GM12878 (cell line): ENCODE results near the gene MMP24. TPM values are rescaled to one million over a fixed set of nuclear protein-coding genes. Genes with fewer than 3 reads are reported as not detected.

Experiments used
- ATAC-seq: fragments of 200-7000 bp; cut with Tn5 transposase; 3 replicates; pipeline ENCODE4 v1.9.1; 2020; ENCODE audit warnings: mild to moderate bottlenecking, moderate library complexity
- BruUV-seq: library from RNA; stranded (reverse); fragments of 400-500 nt; replicated peaks from 2 replicates; lab custom pipeline; 2021; lab: Mats Ljungman, UMichigan
- CTCF ChIA-PET: fragments of 300-600 bp; sonication (Branson Sonifier 250); formaldehyde crosslinking; extraction: SDS; loops from one replicate; lab custom pipeline; 2021; ENCODE audit warnings: inconsistent platforms; lab: Yijun Ruan, JAX
- POLR2A ChIA-PET: fragments of 350-600 bp; formaldehyde crosslinking; extraction: SDS; loops from one replicate; lab custom pipeline; 2021; ENCODE audit warnings: inconsistent platforms; lab: Charles Lee
- RAD21 ChIA-PET: fragments of 300-600 bp; sonication (Branson Sonifier 250); formaldehyde crosslinking; loops from one replicate; lab custom pipeline; 2023; ENCODE audit warnings: antibody characterized with exemption; ENCODE audit not compliant: unreplicated experiment; lab: Charles Lee
- SMC1A ChIA-PET: fragments of 300-600 bp; sonication (Branson Sonifier 250); formaldehyde crosslinking; loops from one replicate; lab custom pipeline; 2023; ENCODE audit not compliant: unreplicated experiment, uncharacterized antibody; lab: Charles Lee
- DNase-seq: peaks from one replicate; pipeline ENCODE4 v3.0.0-alpha.2; 2011; ENCODE audit warnings: low read depth, low spot score
- FAIRE-seq: peaks from 3 replicates; lab custom pipeline; 2011; peaks lifted over from hg19 to GRCh38; lab: Jason Lieb, UNC
- H2AFZ ChIP-seq: 2 replicates; pipeline ENCODE4 v1.6.0; 2011; ENCODE audit warnings: low read depth, low read length, control low read depth; ENCODE audit not compliant: control insufficient read depth
- H3K27ac ChIP-seq: 2 replicates; pipeline ENCODE4 v1.5.1; 2011; ENCODE audit warnings: control low read depth; ENCODE audit not compliant: control insufficient read depth, insufficient read depth
- H3K27me3 ChIP-seq, 2 experiments: replicated peaks in 1 of 2; 2 replicates each; pipeline versions ENCODE4 v1.6.0 to v1.6.1; 2011; ENCODE audit warnings: low read length in 1 of 2; ENCODE audit not compliant: control insufficient read depth in 2 of 2, insufficient read depth in 2 of 2
- H3K36me3 ChIP-seq, 2 experiments: 2 replicates each; pipeline ENCODE4 v1.5.1; 2011; ENCODE audit warnings: low read length in 1 of 2; ENCODE audit not compliant: control insufficient read depth in 2 of 2, insufficient read depth in 2 of 2
- H3K4me1 ChIP-seq: 2 replicates; pipeline ENCODE4 v1.6.1; 2011; ENCODE audit warnings: mild to moderate bottlenecking, low read length, moderate library complexity, mixed read lengths; ENCODE audit not compliant: control insufficient read depth, insufficient read depth
- H3K4me2 ChIP-seq: 2 replicates; pipeline ENCODE4 v1.6.0; 2011; ENCODE audit warnings: control low read depth; ENCODE audit not compliant: control insufficient read depth, insufficient read depth
- H3K4me3 ChIP-seq: fragments of 200-600 bp; sonication (generic); 2 replicates; pipeline ENCODE4 v1.5.1; 2016
- H3K79me2 ChIP-seq: 2 replicates; pipeline ENCODE4 v1.6.0; 2011; ENCODE audit warnings: low read length; ENCODE audit not compliant: control insufficient read depth, insufficient read depth
- H3K9ac ChIP-seq: 2 replicates; pipeline ENCODE4 v1.8.0; 2011; ENCODE audit warnings: low read length, control low read depth, mixed read lengths; ENCODE audit not compliant: control insufficient read depth, insufficient read depth
- H3K9me3 ChIP-seq: replicated peaks from 3 replicates; pipeline ENCODE4 v1.5.1; 2011; ENCODE audit warnings: mild to moderate bottlenecking, low read length; ENCODE audit not compliant: control insufficient read depth, insufficient read depth
- H4K20me1 ChIP-seq: 2 replicates; pipeline ENCODE4 v1.6.0; 2011; ENCODE audit not compliant: control insufficient read depth, insufficient read depth
- ASH2L ChIP-seq: fragments of 300-600, 200-600 bp; sonication (generic); IDR thresholded peaks from 2 replicates; pipeline ENCODE4 v1.6.1; 2017; ENCODE audit warnings: low read depth, mild to moderate bottlenecking, borderline replicate concordance
- BCL3 ChIP-seq: IDR thresholded peaks from 2 replicates; pipeline ENCODE4 v1.6.1; 2011; ENCODE audit warnings: borderline replicate concordance, low read depth, mild to moderate bottlenecking, moderate library complexity, low read length; ENCODE audit not compliant: insufficient read depth, poor library complexity, severe bottlenecking
- CTCF ChIP-seq, 3 experiments: IDR thresholded peaks in 2 of 3; conservative IDR thresholded peaks in 1 of 3; 2 replicates each; pipeline ENCODE4 v1.5.1; 2011; ENCODE audit warnings: low read depth in 3 of 3, low read length in 3 of 3, mild to moderate bottlenecking in 3 of 3, control low read depth in 2 of 3, moderate library complexity in 2 of 3, inconsistent platforms in 1 of 3, mixed read lengths in 1 of 3; ENCODE audit not compliant: control insufficient read depth in 2 of 3, insufficient read depth in 1 of 3; ENCODE audit errors: extremely low read depth in 1 of 3
- EED ChIP-seq: sonication (generic); IDR thresholded peaks from 2 replicates; pipeline ENCODE4 v1.6.1; 2016; ENCODE audit warnings: antibody characterized with exemption, low read depth
- EP300 ChIP-seq, 2 experiments: fragments of 150-350 bp in 1 of 2; IDR thresholded peaks; 2 replicates each; pipeline ENCODE4 v1.6.1; 2011 to 2012; ENCODE audit warnings: low read depth in 2 of 2, low read length in 2 of 2, borderline replicate concordance in 1 of 2, improper control_type of control experiment in 1 of 2, inconsistent platforms in 1 of 2; ENCODE audit not compliant: control insufficient read depth in 1 of 2
- KDM1A ChIP-seq: fragments of 200-600 bp; sonication (generic); IDR thresholded peaks from 2 replicates; pipeline ENCODE4 v1.6.1; 2016; ENCODE audit warnings: borderline replicate concordance
- MEF2B ChIP-seq: fragments of 450-650 bp; IDR thresholded peaks from 2 replicates; pipeline ENCODE4 v1.6.1; 2018; ENCODE audit warnings: mild to moderate bottlenecking, moderate library complexity; ENCODE audit not compliant: partially characterized antibody, poor library complexity, severe bottlenecking
- NRF1 ChIP-seq: conservative IDR thresholded peaks from 2 replicates; pipeline ENCODE4 v1.6.1; 2011; ENCODE audit warnings: mild to moderate bottlenecking, low read depth, low read length, improper control_type of control experiment
- PAX5 ChIP-seq: IDR thresholded peaks from 2 replicates; pipeline ENCODE4 v1.6.1; 2011; ENCODE audit warnings: low read depth, low read length, borderline replicate concordance
- RELA ChIP-seq: fragments of 450-650 bp; IDR thresholded peaks from 2 replicates; pipeline ENCODE4 v1.8.0; 2014; ENCODE audit warnings: borderline replicate concordance; ENCODE audit not compliant: partially characterized antibody
- SIN3A ChIP-seq: IDR thresholded peaks from 2 replicates; pipeline ENCODE4 v1.6.1; 2012; ENCODE audit warnings: low read depth, low read length, improper control_type of control experiment
- STAT1 ChIP-seq: fragments of 450-650 bp; conservative IDR thresholded peaks from 2 replicates; pipeline ENCODE4 v1.6.1; 2014; ENCODE audit warnings: antibody characterized with exemption, mild to moderate bottlenecking
- SUZ12 ChIP-seq: fragments of 200-600 bp; sonication (generic); IDR thresholded peaks from one replicate; pipeline ENCODE4 v1.6.1; 2018; ENCODE audit warnings: antibody characterized with exemption, mild to moderate bottlenecking; ENCODE audit not compliant: unreplicated experiment
- TAF1 ChIP-seq: IDR thresholded peaks from 2 replicates; pipeline ENCODE4 v1.6.1; 2011; ENCODE audit warnings: mild to moderate bottlenecking, low read depth, low read length, borderline replicate concordance
- TBL1XR1 ChIP-seq: IDR thresholded peaks from 2 replicates; pipeline ENCODE4 v1.6.1; 2012; ENCODE audit warnings: low read depth, low read length, improper control_type of control experiment
- WGBS: methylation state at CpG from one replicate; pipeline ENCODE4 v1.1.6; 2016; ENCODE audit warnings: low lambda C conversion rate; ENCODE audit not compliant: insufficient replicate concordance, insufficient coverage; ENCODE audit errors: missing lambda C conversion rate; 5-methylcytosine and 5-hydroxymethylcytosine counted together
- in situ Hi-C: fragments of 300-500 bp; cut with MboI; formaldehyde crosslinking; loops from 9 replicates; pipeline ENCODE4 v1.14.3; 2018; ENCODE audit warnings: mixed read lengths
- intact Hi-C: fragments of 100-400 bp; cut with micrococcal nuclease; formaldehyde crosslinking; loops from one replicate; pipeline ENCODE4 v1.14.2; 2022; ENCODE audit not compliant: unreplicated experiment
- polyA plus RNA-seq, 11 experiments: library from polyadenylated mRNA; depleted of rRNA in 4 of 11; unstranded in 6 of 11; stranded (reverse) in 5 of 11; fragments of >200 nt; fragmentation: Nextera tagmentation in 4 of 11; fragmentation: Illumina TruSeq in 1 of 11; extraction: Ambion mirVana in 4 of 11; extraction: Trizol in 1 of 11; gene quantifications; 1 replicate in 1 of 11; 2 replicates in 10 of 11; pipeline versions ENCODE4 v1.2.1 to v1.2.3, GENCODE V29; 2011 to 2016; ENCODE audit warnings: inconsistent platforms in 2 of 11, missing spikeins in 2 of 11, low read depth in 1 of 11
- total RNA-seq, 4 experiments: library from RNA; depleted of rRNA in 3 of 4; stranded (reverse); fragments of >200 nt in 3 of 4; fragmentation: Illumina TruSeq in 1 of 4; extraction: Trizol in 1 of 4; gene quantifications; 2 replicates each; pipeline versions ENCODE4 v1.2.1 to v1.2.3, GENCODE V29; 2013 to 2021

Gene MMP24
- total and polyA plus RNA-seq, 10 of the 15 experiments (the other 5 are each of a cell fraction or from before 2014, with no cell fraction given) = 0.01 to 0.11 (median 0.04) TPM; not detected in 5

GRCh38 chr20:35216541-35216940 is 9.9 kb upstream of the MMP24 start:
- in situ Hi-C loops = no loop called here
- no peak for DNase-seq
- no peaks in the 10 kb centered on the region for H3K27me3 ChIP-seq
- ChIA-PET SMC1A (interaction anchor here (0.6 kb wide), 1 partner anchor 1209 kb away, joined by 3 read pairs; no protein-coding TSS in a partner anchor), POLR2A (no interaction called here), RAD21 (interaction anchor here (2.3 kb wide), 1 partner anchor 71 kb away, joined by 5 read pairs; no protein-coding TSS in a partner anchor)
- FAIRE-seq = no peak
- no peaks in the 10 kb centered on the region for H4K20me1 ChIP-seq
- H3K4me3 ChIP-seq = no peak overlapping the region
- BruUV-seq = no TSS peak
- no peaks in the 10 kb centered on the region for H3K4me1 ChIP-seq
- no peak for TF ChIP-seq TBL1XR1
- TF ChIP-seq STAT1 = no peak
- no peak for TF ChIP-seq MEF2B
- peak; percentile 12 for TF ChIP-seq BCL3
- no peak for TF ChIP-seq SUZ12
- TF ChIP-seq, all 136 proteins: peak for 1
- intact Hi-C loops = no loop called here
- no peak overlapping the region for H3K27ac ChIP-seq
- no peak overlapping the region for H3K4me2 ChIP-seq
- CTCF ChIA-PET = no interaction called here
- no peak overlapping the region for H3K9ac ChIP-seq
- H3K79me2 ChIP-seq = no peaks in the 10 kb centered on the region
- no peak for ATAC-seq
- no peak overlapping the region for H2AFZ ChIP-seq
- no peaks in the 10 kb centered on the region for H3K9me3 ChIP-seq
- no peaks in the 10 kb centered on the region for H3K36me3 ChIP-seq
- 60% methylated on average over 5 of the region's 5 CpGs for WGBS

- Histone ChIP-seq H3K27ac (no peak overlapping the region), H2AFZ (no peak overlapping the region), H3K4me3 (no peak overlapping the region), H3K4me1 (no peaks in the 10 kb centered on the region), H3K79me2 (no peaks in the 10 kb centered on the region), H4K20me1 (no peaks in the 10 kb centered on the region), H3K9ac (no peak overlapping the region), H3K4me2 (no peak overlapping the region), H3K27me3 (peaks cover 5 to 22% of the 10 kb centered on the region in 2 experiments), H3K9me3 (no peaks in the 10 kb centered on the region), H3K36me3 (no peaks in the 10 kb centered on the region)
- FAIRE-seq (no peak), ATAC-seq (no peak), DNase-seq (no peak)
- in situ Hi-C loops = no loop called here
- ChIA-PET SMC1A (no interaction called here), RAD21 (interaction anchor here (0.5 kb wide), 1 partner anchor 166 kb away, joined by 3 read pairs; no protein-coding TSS in a partner anchor), POLR2A (no interaction called here), CTCF (no interaction called here)
- no TSS peak for BruUV-seq
- WGBS = 75% methylated on average over 5 of the region's 5 CpGs
- intact Hi-C loops = no loop called here
- TF ChIP-seq KDM1A = no peak
- no peak for TF ChIP-seq EP300 (IDR thresholded peaks at IDR 0.05; ENCODE audit: borderline replicate concordance in 1 of 2, control insufficient read depth in 1 of 2, low read depth in 2 of 2, low read length in 2 of 2)
- TF ChIP-seq PAX5 = no peak
- TF ChIP-seq ASH2L = no peak
- no peak for TF ChIP-seq CTCF (IDR thresholded peaks at IDR 0.05 in 2 of 3, conservative IDR thresholded peaks at IDR 0.05 in 1 of 3; ENCODE audit: control insufficient read depth in 2 of 3, extremely low read depth in 1 of 3, insufficient read depth in 1 of 3, low read depth in 3 of 3, low read length in 3 of 3)
- TF ChIP-seq EED = no peak
- TF ChIP-seq TAF1 = no peak
- no peak for TF ChIP-seq SIN3A
- TF ChIP-seq RELA = no peak
- TF ChIP-seq NRF1 = no peak
These were observed 2.5 kb upstream of the MMP24 start for GRCh38 chr20:35223941-35224340.
